HG03196 (cell line): ENCODE data around the gene ZSWIM1.
"Not testable (repeated sequence)": the region's sequence is repeated elsewhere in the genome, so short reads cannot be mapped to it uniquely, and the experiment has no call there.

Experiments used
- ATAC-seq: cut with Tn5 transposase; IDR thresholded peaks from one replicate; pipeline ENCODE4 v1.9.1; 2021; ENCODE audit not compliant: unreplicated experiment

ZSWIM1 gene

GRCh38 chr20:45887346-45887715 lies 6.3 kb downstream of the ZSWIM1 start, which contains the start of gene SPATA25:
Gene SPATA25 (minus strand): TSS chr20:45887622. CDS start chr20:45887590, 32 bp downstream.
- no peak for ATAC-seq

- ATAC-seq, result no peak
Observed at GRCh38 chr20:45888681-45889080, 7.7 kb downstream of the ZSWIM1 start.

GRCh38 chr20:45890077-45890984 lies 9.3 kb downstream of the ZSWIM1 start:
- peak; percentile 31 for ATAC-seq

- ATAC-seq, result peak; percentile 68
Observed at GRCh38 chr20:45890985-45891983, 10.3 kb downstream of the ZSWIM1 start, which contains the start of the genes CTSA and NEURL2. Gene CTSA (plus strand): TSS chr20:45891335. CDS start chr20:45891569, 234 bp downstream. Gene NEURL2 (minus strand): TSS chr20:45891208. CDS start chr20:45890991, 217 bp downstream.

GRCh38 chr20:45892049-45892825 lies 11.2 kb downstream of the ZSWIM1 start:
- ATAC-seq, result no peak

- ATAC-seq, result no peak
Observed at GRCh38 chr20:45892828-45893500, 11.9 kb downstream of the ZSWIM1 start.

GRCh38 chr20:45893831-45894230 lies 12.8 kb downstream of the ZSWIM1 start:
- no peak for ATAC-seq

GRCh38 chr20:45894797-45895196 lies 13.8 kb downstream of the ZSWIM1 start:
- no peak for ATAC-seq

- ATAC-seq, result no peak
Observed at GRCh38 chr20:45896641-45897161, 15.7 kb downstream of the ZSWIM1 start.

GRCh38 chr20:45897289-45897688 lies 16.3 kb downstream of the ZSWIM1 start:
- ATAC-seq, result no peak

- ATAC-seq, result no peak
Observed at GRCh38 chr20:45897692-45898091, 16.7 kb downstream of the ZSWIM1 start.

- ATAC-seq, result no peak
Observed at GRCh38 chr20:45898285-45898684, 17.3 kb downstream of the ZSWIM1 start.

GRCh38 chr20:45899046-45899835 lies 18.2 kb downstream of the ZSWIM1 start:
- ATAC-seq, result no peak

- ATAC-seq, result not testable (repeated sequence)
Observed at GRCh38 chr20:45901332-45901731, 20.3 kb downstream of the ZSWIM1 start.

- no peak for ATAC-seq
Observed at GRCh38 chr20:45902199-45902701, 21.2 kb downstream of the ZSWIM1 start.

- no peak for ATAC-seq
Observed at GRCh38 chr20:45904583-45905504, 23.8 kb downstream of the ZSWIM1 start.

- ATAC-seq, result no peak
Observed at GRCh38 chr20:45905505-45906079, 24.6 kb downstream of the ZSWIM1 start.
